ENCODE results near the gene ABI2.
A peak's percentile ranks its signal among the peaks of the same experiment; 100 is the strongest.

ABI2 gene

DNA sequence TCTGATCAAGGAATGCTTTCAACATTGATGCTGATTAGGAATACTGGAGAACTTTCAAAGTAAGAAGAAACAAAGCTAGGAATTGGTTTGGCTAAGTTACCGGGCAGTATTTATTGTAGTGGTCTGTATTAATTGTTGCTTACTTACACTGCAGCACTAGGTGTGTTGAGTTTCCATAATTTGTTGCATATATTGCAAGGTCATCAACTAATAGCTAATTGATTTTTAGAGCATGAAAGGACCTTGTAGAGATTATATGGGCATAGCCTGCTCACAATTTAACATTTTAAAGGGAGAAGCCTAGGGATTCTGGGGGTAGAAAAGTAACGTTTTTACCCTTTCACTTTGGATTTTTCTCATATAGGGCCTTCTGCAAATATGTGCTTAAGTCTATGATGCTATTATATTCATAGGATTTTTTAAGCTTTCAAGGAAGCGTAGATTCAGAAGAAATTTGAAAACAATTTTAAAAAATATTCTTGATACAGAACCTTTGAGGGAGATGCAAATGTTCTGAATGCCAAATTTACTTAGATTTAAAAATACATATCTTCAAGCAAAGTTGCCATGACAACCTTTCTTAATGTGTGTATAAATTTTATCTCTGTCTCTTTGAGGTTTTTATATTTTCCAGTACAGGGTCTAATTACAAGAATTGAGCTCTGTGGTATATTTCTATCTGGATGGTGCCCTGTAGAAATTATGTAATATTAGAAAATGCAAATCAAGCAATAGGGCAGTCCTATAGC, 17.3 kb upstream of the ABI2 start:
- TF ChIP-seq LEF1 (IDR thresholded peaks at IDR 0.05; ENCODE audit: borderline replicate concordance) = no peak
- no peak for TF ChIP-seq NFRKB (IDR thresholded peaks at IDR 0.05)
- TF ChIP-seq L3MBTL2 (conservative IDR thresholded peaks at IDR 0.05) = no peak
- TF ChIP-seq FOXK2 (IDR thresholded peaks at IDR 0.05) = no peak
- no peak for TF ChIP-seq SUZ12 (IDR thresholded peaks at IDR 0.05)
- TF ChIP-seq HDGF (IDR thresholded peaks at IDR 0.05; ENCODE audit: borderline replicate concordance) = no peak
- TF ChIP-seq FOXA1 (IDR thresholded peaks at IDR 0.05) = no peak
- TF ChIP-seq BHLHE40 (IDR thresholded peaks at IDR 0.05; ENCODE audit: borderline replicate concordance) = no peak
- no peak for TF ChIP-seq ELF4 (IDR thresholded peaks at IDR 0.05)
- TF ChIP-seq ARNT (IDR thresholded peaks at IDR 0.05) = no peak
- TF ChIP-seq ZNF384 (IDR thresholded peaks at IDR 0.05) = no peak
- TF ChIP-seq, protein P1, sequence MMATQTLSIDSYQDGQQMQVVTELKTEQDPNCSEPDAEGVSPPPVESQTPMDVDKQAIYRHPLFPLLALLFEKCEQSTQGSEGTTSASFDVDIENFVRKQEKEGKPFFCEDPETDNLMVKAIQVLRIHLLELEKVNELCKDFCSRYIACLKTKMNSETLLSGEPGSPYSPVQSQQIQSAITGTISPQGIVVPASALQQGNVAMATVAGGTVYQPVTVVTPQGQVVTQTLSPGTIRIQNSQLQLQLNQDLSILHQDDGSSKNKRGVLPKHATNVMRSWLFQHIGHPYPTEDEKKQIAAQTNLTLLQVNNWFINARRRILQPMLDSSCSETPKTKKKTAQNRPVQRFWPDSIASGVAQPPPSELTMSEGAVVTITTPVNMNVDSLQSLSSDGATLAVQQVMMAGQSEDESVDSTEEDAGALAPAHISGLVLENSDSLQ (IDR thresholded peaks at IDR 0.05) = no peak
- no peak for TF ChIP-seq TARDBP (IDR thresholded peaks at IDR 0.05)
- no peak for TF ChIP-seq CTBP1 (IDR thresholded peaks at IDR 0.05; ENCODE audit: borderline replicate concordance)
- TF ChIP-seq SP1 (IDR thresholded peaks at IDR 0.05) = no peak
- TF ChIP-seq FOXM1 (IDR thresholded peaks at IDR 0.05; ENCODE audit: borderline replicate concordance) = no peak
- ChIA-PET POLR2A (no interaction called here), CTCF (no interaction called here)
- no peak for DNase-seq (ENCODE audit: extremely low spot score)

DNA sequence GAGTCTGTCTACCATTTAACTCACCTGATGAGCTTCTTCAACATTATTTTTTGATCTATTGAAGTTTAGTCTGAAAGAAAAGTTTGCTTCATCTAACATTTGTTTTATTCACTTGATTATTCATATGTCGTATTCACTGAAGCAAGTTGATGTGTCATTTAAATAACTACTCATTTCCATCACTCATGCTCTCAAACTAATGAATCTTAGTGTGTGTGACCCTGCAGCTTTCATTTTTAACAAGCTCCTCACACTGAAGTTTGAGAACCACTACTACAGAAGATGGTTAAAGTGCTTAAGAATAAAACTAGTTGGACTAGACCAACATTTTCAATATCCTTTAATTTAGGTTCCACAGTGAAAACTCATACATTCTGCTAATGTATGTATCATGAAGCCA, 1.8 kb upstream of the ABI2 start:
- ChIA-PET CTCF (no interaction called here), POLR2A (interaction anchor here (1.0 kb wide), 1 partner anchor 39 kb away, joined by 4 read pairs; no protein-coding TSS in a partner anchor)
- no peak for TF ChIP-seq BHLHE40 (IDR thresholded peaks at IDR 0.05; ENCODE audit: borderline replicate concordance)
- TF ChIP-seq TARDBP (IDR thresholded peaks at IDR 0.05) = no peak
- no peak for TF ChIP-seq LEF1 (IDR thresholded peaks at IDR 0.05; ENCODE audit: borderline replicate concordance)
- TF ChIP-seq NFRKB (IDR thresholded peaks at IDR 0.05) = no peak
- no peak for TF ChIP-seq ELF4 (IDR thresholded peaks at IDR 0.05)
- TF ChIP-seq SP1 (IDR thresholded peaks at IDR 0.05) = no peak
- TF ChIP-seq HDGF (IDR thresholded peaks at IDR 0.05; ENCODE audit: borderline replicate concordance) = no peak
- no peak for TF ChIP-seq L3MBTL2 (conservative IDR thresholded peaks at IDR 0.05)
- TF ChIP-seq ZNF384 (IDR thresholded peaks at IDR 0.05) = no peak
- no peak for TF ChIP-seq FOXK2 (IDR thresholded peaks at IDR 0.05)
- TF ChIP-seq FOXA1 (IDR thresholded peaks at IDR 0.05) = no peak
- no peak for TF ChIP-seq ARNT (IDR thresholded peaks at IDR 0.05)
- TF ChIP-seq, protein P1 (IDR thresholded peaks at IDR 0.05) = no peak
- no peak for TF ChIP-seq FOXM1 (IDR thresholded peaks at IDR 0.05; ENCODE audit: borderline replicate concordance)
- TF ChIP-seq CTBP1 (IDR thresholded peaks at IDR 0.05; ENCODE audit: borderline replicate concordance) = no peak
- DNase-seq (ENCODE audit: extremely low spot score) = no peak

DNA sequence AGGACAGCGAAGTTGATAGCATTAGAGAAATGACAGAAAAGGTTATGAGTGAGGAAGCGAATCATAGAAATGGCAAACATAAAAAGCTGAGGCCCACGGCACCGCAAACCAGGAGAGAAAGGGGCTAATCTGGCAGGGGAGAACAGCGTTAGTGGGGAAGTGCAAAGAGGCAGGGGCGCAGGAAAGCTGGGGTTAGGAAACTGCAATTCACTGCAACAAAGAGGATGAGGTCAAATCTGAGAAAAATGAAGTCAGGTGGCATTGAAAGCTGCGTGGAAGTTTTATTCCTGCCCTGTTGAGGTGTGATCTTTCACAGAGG, 653 bp upstream of the ABI2 start:
- ChIA-PET CTCF (no interaction called here), POLR2A (interaction anchor here (1.3 to 2.5 kb wide), 3 partner anchors 9 to 88 kb away, joined by 5 to 10 read pairs (median 5); partner anchors contain the start of gene CYP20A1)
- DNase-seq (ENCODE audit: extremely low spot score) = no peak

DNA sequence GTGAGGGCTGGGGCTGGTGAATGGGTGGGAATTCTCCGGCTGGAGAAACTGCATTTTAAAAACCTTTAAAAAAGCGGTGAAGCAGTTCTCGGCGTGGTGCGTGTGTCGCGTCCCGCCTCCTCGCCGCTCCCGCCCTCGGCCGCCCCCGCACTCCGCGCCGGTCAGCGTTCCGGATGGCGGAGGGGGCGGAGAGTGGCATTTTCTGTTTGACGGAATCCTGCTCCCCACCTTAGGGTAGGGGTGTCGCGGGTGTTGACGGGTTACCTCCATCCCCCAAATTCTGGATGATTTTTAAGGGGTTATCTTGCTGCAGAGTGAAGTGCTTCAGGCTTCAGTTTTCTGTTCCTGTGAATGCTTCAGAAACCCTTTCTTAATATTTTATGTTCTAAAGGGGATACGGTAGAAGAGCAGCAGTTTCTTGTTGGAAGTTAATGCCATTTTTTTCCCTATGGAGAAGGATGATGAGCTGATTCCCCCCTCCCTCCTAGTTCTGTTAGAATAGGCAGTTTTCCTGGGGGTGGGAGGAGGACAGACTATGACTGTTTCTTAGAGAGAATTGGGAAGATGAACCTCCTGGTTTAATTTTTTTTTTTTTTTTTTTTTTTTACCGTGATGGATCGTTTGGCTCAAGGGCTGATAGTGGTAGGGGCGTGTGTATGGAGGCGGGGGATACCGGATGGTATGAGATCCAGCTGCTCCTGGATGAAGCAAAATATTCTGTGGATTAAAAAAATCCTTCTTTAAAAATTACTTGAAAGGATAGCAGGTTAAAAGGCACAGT, 756 bp downstream of the ABI2 start:
- ChIA-PET CTCF (no interaction called here), POLR2A (interaction anchor here (0.9 to 2.5 kb wide), 3 partner anchors 10 to 89 kb away, joined by 3 to 10 read pairs (median 5); partner anchors contain the start of gene CYP20A1)
- TF ChIP-seq NFRKB (IDR thresholded peaks at IDR 0.05) (no peak), ZNF384 (IDR thresholded peaks at IDR 0.05) (peak; percentile 75), ARNT (IDR thresholded peaks at IDR 0.05) (no peak), CTBP1 (IDR thresholded peaks at IDR 0.05; ENCODE audit: borderline replicate concordance) (no peak)
- peak; percentile 52 for DNase-seq (ENCODE audit: extremely low spot score)

More for the DNA sequence above, 653 bp upstream of the ABI2 start:
- TF ChIP-seq SP1 (IDR thresholded peaks at IDR 0.05) (no peak), NFRKB (IDR thresholded peaks at IDR 0.05) (no peak), TARDBP (IDR thresholded peaks at IDR 0.05) (no peak), FOXM1 (IDR thresholded peaks at IDR 0.05; ENCODE audit: borderline replicate concordance) (no peak), SUZ12 (IDR thresholded peaks at IDR 0.05) (no peak), ZNF384 (IDR thresholded peaks at IDR 0.05) (no peak)
- TF ChIP-seq, protein P1 (IDR thresholded peaks at IDR 0.05) = no peak

DNA sequence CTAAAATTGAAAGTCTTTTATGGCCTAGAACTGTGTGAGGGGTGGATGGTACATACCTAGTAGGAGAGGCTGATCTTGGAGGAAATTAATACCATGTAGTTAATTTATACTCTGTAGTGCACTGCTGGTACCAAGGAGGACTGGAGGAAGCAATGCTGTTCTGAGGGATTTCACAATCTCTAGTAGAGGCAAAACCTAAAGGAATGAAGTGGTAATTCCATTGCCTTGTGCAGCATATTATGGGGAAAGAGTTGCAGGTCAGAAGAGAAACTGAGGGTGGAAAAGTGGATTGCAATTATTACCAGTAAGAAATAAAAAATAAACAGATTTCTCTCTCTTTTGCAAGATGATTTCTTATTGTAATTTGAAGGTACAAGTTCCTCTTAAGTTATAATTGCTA, 2.2 kb downstream of the ABI2 start:
- ChIA-PET POLR2A (no interaction called here), CTCF (no interaction called here)
- no peak for DNase-seq (ENCODE audit: extremely low spot score)
- no peak for TF ChIP-seq CTBP1 (IDR thresholded peaks at IDR 0.05; ENCODE audit: borderline replicate concordance)
- no peak for TF ChIP-seq LEF1 (IDR thresholded peaks at IDR 0.05; ENCODE audit: borderline replicate concordance)
- TF ChIP-seq HDGF (IDR thresholded peaks at IDR 0.05; ENCODE audit: borderline replicate concordance) = no peak
- no peak for TF ChIP-seq ZNF384 (IDR thresholded peaks at IDR 0.05)
- no peak for TF ChIP-seq NFRKB (IDR thresholded peaks at IDR 0.05)
- TF ChIP-seq BHLHE40 (IDR thresholded peaks at IDR 0.05; ENCODE audit: borderline replicate concordance) = no peak

DNA sequence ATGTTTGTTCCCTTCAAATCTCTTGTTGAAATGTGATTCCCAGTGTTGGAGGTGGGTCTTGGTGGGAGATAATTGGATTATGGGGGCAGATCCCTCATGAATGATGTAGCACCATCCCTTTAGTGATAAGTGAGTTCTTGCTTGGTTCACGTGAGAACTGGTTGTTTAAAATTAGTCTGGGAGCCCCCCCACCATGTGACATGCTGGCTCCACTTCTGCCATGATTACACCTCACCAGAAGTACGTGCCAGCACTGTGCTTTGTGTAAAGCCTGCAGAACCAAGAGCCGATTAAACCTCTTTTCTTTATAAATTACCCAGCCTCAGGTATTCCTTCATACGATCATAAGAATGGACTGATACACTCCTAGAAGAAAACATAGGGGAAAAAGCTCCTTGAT, 10.1 kb downstream of the ABI2 start:
- POLR2A ChIA-PET = interaction anchor here (1.1 kb wide), 1 partner anchor 99 kb away, joined by 3 read pairs; the partner anchor contains the start of gene CYP20A1

More for the DNA sequence above, 10.1 kb downstream of the ABI2 start:
- DNase-seq (ENCODE audit: extremely low spot score) = no peak
- CTCF ChIA-PET = no interaction called here
- no peak for TF ChIP-seq TARDBP (IDR thresholded peaks at IDR 0.05)
- TF ChIP-seq, protein P1 (IDR thresholded peaks at IDR 0.05) = no peak
- TF ChIP-seq FOXA1 (IDR thresholded peaks at IDR 0.05) = no peak
- no peak for TF ChIP-seq SP1 (IDR thresholded peaks at IDR 0.05)
- TF ChIP-seq LEF1 (IDR thresholded peaks at IDR 0.05; ENCODE audit: borderline replicate concordance) = no peak
- no peak for TF ChIP-seq ZNF384 (IDR thresholded peaks at IDR 0.05)

All from HEK293T (cell line).